ENCODE data around the gene MAP3K9. TPM values are rescaled to one million over a fixed set of nuclear protein-coding genes. Genes with fewer than 3 reads are reported as not detected.
A peak's percentile ranks its signal among the peaks of the same experiment; 100 is the strongest.

MAP3K9 gene
- total and polyA plus RNA-seq, 10 of the 15 experiments (the other 5 are each of a cell fraction or from before 2014, with no cell fraction given) = 0.48 to 7.9 (median 2.9) TPM

GRCh38 chr14:70714055-70714550 is 95.2 kb downstream of the MAP3K9 start:
- H2AFZ ChIP-seq (ENCODE audit: control insufficient read depth, low read depth, low read length) = peak overlapping the region; percentile 79
- SMC1A ChIA-PET (ENCODE audit: uncharacterized antibody, unreplicated experiment) = interaction anchor here (0.6 to 11.1 kb wide), 32 partner anchors 7 to 272 kb away, joined by 3 to 154 read pairs (median 4); partner anchors contain the start of genes MAP3K9, MED6 and TTC9
- TF ChIP-seq IKZF2 (IDR thresholded peaks at IDR 0.05) (peak; percentile 76 to 80; a peak in 3 of 4 replicates), CTCF (IDR thresholded peaks at IDR 0.05 in 2 of 3, conservative IDR thresholded peaks at IDR 0.05 in 1 of 3; ENCODE audit: control insufficient read depth in 2 of 3, extremely low read depth in 1 of 3, insufficient read depth in 1 of 3, low read depth in 3 of 3, low read length in 3 of 3) (peak; percentile 42 to 55 (median 51); a peak in 5 of 6 replicates), ZNF217 (IDR thresholded peaks at IDR 0.05) (no peak), EZH2 (IDR thresholded peaks at IDR 0.05; ENCODE audit: borderline replicate concordance, control insufficient read depth, low read depth, low read length) (no peak), GATAD2B (conservative IDR thresholded peaks at IDR 0.05; ENCODE audit: low read depth) (no peak), POU2F2 (IDR thresholded peaks at IDR 0.05; ENCODE audit: borderline replicate concordance, low read depth, low read length) (no peak), SUPT20H (IDR thresholded peaks at IDR 0.05; ENCODE audit: borderline replicate concordance, control insufficient read depth, low read depth, low read length) (no peak), TBL1XR1 (IDR thresholded peaks at IDR 0.05; ENCODE audit: low read depth, low read length) (no peak), TCF12 (IDR thresholded peaks at IDR 0.05; ENCODE audit: low read depth, low read length) (no peak), HCFC1 (IDR thresholded peaks at IDR 0.05; ENCODE audit: low read length) (no peak), NFXL1 (IDR thresholded peaks at IDR 0.05; ENCODE audit: borderline replicate concordance) (no peak), ATF7 (IDR thresholded peaks at IDR 0.05; ENCODE audit: low read depth) (0 out of 2 replicates have a peak, but pooled peaks have one; percentile 27)
- TF ChIP-seq, protein P1, sequence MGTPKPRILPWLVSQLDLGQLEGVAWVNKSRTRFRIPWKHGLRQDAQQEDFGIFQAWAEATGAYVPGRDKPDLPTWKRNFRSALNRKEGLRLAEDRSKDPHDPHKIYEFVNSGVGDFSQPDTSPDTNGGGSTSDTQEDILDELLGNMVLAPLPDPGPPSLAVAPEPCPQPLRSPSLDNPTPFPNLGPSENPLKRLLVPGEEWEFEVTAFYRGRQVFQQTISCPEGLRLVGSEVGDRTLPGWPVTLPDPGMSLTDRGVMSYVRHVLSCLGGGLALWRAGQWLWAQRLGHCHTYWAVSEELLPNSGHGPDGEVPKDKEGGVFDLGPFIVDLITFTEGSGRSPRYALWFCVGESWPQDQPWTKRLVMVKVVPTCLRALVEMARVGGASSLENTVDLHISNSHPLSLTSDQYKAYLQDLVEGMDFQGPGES (IDR thresholded peaks at IDR 0.05) = no peak
- TF ChIP-seq, protein P2, sequence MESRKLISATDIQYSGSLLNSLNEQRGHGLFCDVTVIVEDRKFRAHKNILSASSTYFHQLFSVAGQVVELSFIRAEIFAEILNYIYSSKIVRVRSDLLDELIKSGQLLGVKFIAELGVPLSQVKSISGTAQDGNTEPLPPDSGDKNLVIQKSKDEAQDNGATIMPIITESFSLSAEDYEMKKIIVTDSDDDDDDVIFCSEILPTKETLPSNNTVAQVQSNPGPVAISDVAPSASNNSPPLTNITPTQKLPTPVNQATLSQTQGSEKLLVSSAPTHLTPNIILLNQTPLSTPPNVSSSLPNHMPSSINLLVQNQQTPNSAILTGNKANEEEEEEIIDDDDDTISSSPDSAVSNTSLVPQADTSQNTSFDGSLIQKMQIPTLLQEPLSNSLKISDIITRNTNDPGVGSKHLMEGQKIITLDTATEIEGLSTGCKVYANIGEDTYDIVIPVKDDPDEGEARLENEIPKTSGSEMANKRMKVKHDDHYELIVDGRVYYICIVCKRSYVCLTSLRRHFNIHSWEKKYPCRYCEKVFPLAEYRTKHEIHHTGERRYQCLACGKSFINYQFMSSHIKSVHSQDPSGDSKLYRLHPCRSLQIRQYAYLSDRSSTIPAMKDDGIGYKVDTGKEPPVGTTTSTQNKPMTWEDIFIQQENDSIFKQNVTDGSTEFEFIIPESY (IDR thresholded peaks at IDR 0.05) = no peak
- TF ChIP-seq, protein P3, sequence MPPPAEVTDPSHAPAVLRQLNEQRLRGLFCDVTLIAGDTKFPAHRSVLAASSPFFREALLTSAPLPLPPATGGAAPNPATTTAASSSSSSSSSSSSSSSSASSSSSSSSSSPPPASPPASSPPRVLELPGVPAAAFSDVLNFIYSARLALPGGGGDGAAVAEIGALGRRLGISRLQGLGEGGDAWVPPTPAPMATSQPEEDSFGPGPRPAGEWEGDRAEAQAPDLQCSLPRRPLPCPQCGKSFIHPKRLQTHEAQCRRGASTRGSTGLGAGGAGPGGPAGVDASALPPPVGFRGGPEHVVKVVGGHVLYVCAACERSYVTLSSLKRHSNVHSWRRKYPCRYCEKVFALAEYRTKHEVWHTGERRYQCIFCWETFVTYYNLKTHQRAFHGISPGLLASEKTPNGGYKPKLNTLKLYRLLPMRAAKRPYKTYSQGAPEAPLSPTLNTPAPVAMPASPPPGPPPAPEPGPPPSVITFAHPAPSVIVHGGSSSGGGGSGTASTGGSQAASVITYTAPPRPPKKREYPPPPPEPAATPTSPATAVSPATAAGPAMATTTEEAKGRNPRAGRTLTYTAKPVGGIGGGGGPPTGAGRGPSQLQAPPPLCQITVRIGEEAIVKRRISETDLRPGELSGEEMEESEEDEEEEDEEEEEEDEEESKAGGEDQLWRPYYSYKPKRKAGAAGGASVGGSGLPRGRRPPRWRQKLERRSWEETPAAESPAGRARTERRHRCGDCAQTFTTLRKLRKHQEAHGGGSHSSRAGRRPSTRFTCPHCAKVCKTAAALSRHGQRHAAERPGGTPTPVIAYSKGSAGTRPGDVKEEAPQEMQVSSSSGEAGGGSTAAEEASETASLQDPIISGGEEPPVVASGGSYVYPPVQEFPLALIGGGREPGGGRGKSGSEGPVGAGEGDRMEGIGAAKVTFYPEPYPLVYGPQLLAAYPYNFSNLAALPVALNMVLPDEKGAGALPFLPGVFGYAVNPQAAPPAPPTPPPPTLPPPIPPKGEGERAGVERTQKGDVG (CRISPR knock-in tag; IDR thresholded peaks at IDR 0.05) = no peak

More at GRCh38 chr14:70714055-70714550, 95.2 kb downstream of the MAP3K9 start:
- no TSS peak for BruUV-seq (replicated peaks)
- 8% methylated on average over 8 of the region's 8 CpGs for WGBS (ENCODE audit: insufficient coverage, insufficient replicate concordance, low lambda C conversion rate, missing lambda C conversion rate)
- ChIA-PET CTCF (interaction anchor here (0.6 to 9.6 kb wide), 44 partner anchors 9 to 320 kb away, joined by 3 to 138 read pairs (median 5); partner anchors contain the start of genes MAP3K9 and TTC9), POLR2A (interaction anchor here (0.9 to 2.0 kb wide), 5 partner anchors 45 to 96 kb away, joined by 3 to 10 read pairs (median 6); partner anchors contain the start of gene MAP3K9), RAD21 (ENCODE audit: unreplicated experiment) (interaction anchor here (0.7 to 4.8 kb wide), 27 partner anchors 9 to 241 kb away, joined by 3 to 58 read pairs (median 6); no protein-coding TSS in a partner anchor)
- Histone ChIP-seq H3K27me3 (replicated peaks in 1 of 2; ENCODE audit: control insufficient read depth in 2 of 2, insufficient read depth in 2 of 2, low read length in 1 of 2) (no peaks in the 10 kb centered on the region), H3K36me3 (ENCODE audit: control insufficient read depth in 2 of 2, insufficient read depth in 2 of 2, low read length in 1 of 2) (no peaks in the 10 kb centered on the region), H3K4me2 (ENCODE audit: control insufficient read depth, insufficient read depth) (no peak overlapping the region), H3K79me2 (ENCODE audit: control insufficient read depth, insufficient read depth, low read length) (no peaks in the 10 kb centered on the region), H3K4me3 (no peak overlapping the region; the same call in 1 of the 2 replicates), H4K20me1 (ENCODE audit: control insufficient read depth, insufficient read depth) (no peaks in the 10 kb centered on the region), H3K9me3 (replicated peaks; ENCODE audit: control insufficient read depth, insufficient read depth, low read length) (no peaks in the 10 kb centered on the region), H3K4me1 (ENCODE audit: control insufficient read depth, insufficient read depth, low read length) (peaks cover 6% of the 10 kb centered on the region), H3K9ac (ENCODE audit: control insufficient read depth, insufficient read depth, low read length) (0 out of 2 replicates have a peak overlapping the region, but pooled peaks have one; percentile 15), H3K27ac (ENCODE audit: control insufficient read depth, insufficient read depth) (peak overlapping the region; percentile 52; the same call in 1 of the 2 replicates)
- intact Hi-C loops (cut with micrococcal nuclease; ENCODE audit: unreplicated experiment) (loop anchor here (1.0 to 10.0 kb wide), 5 partner anchors 72 to 261 kb away; partner anchors contain the start of gene MED6), in situ Hi-C loops (cut with MboI) (loop anchor here (5.0 kb wide), 1 partner anchor 92 kb away; no protein-coding TSS in a partner anchor)
- ATAC-seq (peak; percentile 63), FAIRE-seq (no peak), DNase-seq (ENCODE audit: low read depth, low spot score) (peak; percentile 50)
